CD4-positive, alpha-beta T cell treated with Interleukin-17A for 1 hour (primary cell): ENCODE results near the gene KCNE1.
"Not testable (repeated sequence)": the region's sequence is repeated elsewhere in the genome, so short reads cannot be mapped to it uniquely, and the experiment has no call there.

Source experiments
- DNase-seq: peaks from one replicate; pipeline ENCODE4 v3.0.0-alpha.2; 2020

Gene KCNE1

GRCh38 chr21:34511787-34512455, at the start of gene KCNE1:
Gene KCNE1, minus strand, starts transcription at chr21:34512210. Its CDS starts 62,576 bp downstream, at chr21:34449634.
- no peak for DNase-seq

GRCh38 chr21:34561806-34562205, 49.8 kb upstream of the KCNE1 start:
- DNase-seq: no peak

GRCh38 chr21:34560609-34561008, 48.6 kb upstream of the KCNE1 start:
- DNase-seq: no peak

GRCh38 chr21:34560021-34560420, 48.0 kb upstream of the KCNE1 start:
- DNase-seq: no peak

GRCh38 chr21:34559089-34559631, 47.1 kb upstream of the KCNE1 start:
- no peak for DNase-seq

- DNase-seq: no peak
Observed at GRCh38 chr21:34558166-34558565, 46.2 kb upstream of the KCNE1 start.

- no peak for DNase-seq
Observed at GRCh38 chr21:34557261-34557660, 45.3 kb upstream of the KCNE1 start.

GRCh38 chr21:34554670-34555069, 42.7 kb upstream of the KCNE1 start:
- DNase-seq: not testable (repeated sequence)

- DNase-seq: no peak
Observed at GRCh38 chr21:34554227-34554626, 42.2 kb upstream of the KCNE1 start.

GRCh38 chr21:34553151-34553952, 41.3 kb upstream of the KCNE1 start:
- no peak for DNase-seq

GRCh38 chr21:34552360-34553098, 40.5 kb upstream of the KCNE1 start:
- DNase-seq: no peak

GRCh38 chr21:34550182-34550799, 38.3 kb upstream of the KCNE1 start:
- DNase-seq: no peak

GRCh38 chr21:34548781-34549376, 36.9 kb upstream of the KCNE1 start:
- no peak for DNase-seq

GRCh38 chr21:34546542-34546941, 34.5 kb upstream of the KCNE1 start:
- DNase-seq: no peak

- DNase-seq: peak; percentile 10
Observed at GRCh38 chr21:34545079-34545884, 33.3 kb upstream of the KCNE1 start.

GRCh38 chr21:34544032-34544496, 32.1 kb upstream of the KCNE1 start:
- peak; percentile 48 for DNase-seq

- DNase-seq: no peak
Observed at GRCh38 chr21:34543017-34543416, 31.0 kb upstream of the KCNE1 start.

GRCh38 chr21:34540206-34540605, 28.2 kb upstream of the KCNE1 start:
- no peak for DNase-seq

- no peak for DNase-seq
Observed at GRCh38 chr21:34537838-34538237, 25.8 kb upstream of the KCNE1 start.

GRCh38 chr21:34536820-34537219, 24.8 kb upstream of the KCNE1 start:
- no peak for DNase-seq

GRCh38 chr21:34536311-34536710, 24.3 kb upstream of the KCNE1 start:
- no peak for DNase-seq
